NT2/D1 (cell line): ENCODE results near the gene CERS4.

Experiments
- SUZ12 ChIP-seq: IDR thresholded peaks from 2 replicates; pipeline ENCODE4 v1.6.1; 2011; ENCODE audit not compliant: insufficient read length, insufficient read depth; ENCODE audit errors: extremely low read depth
- YY1 ChIP-seq: IDR thresholded peaks from 2 replicates; pipeline ENCODE4 v1.6.1; 2011; ENCODE audit not compliant: insufficient read length, insufficient read depth
- ZNF274 ChIP-seq: IDR thresholded peaks from 2 replicates; pipeline ENCODE4 v1.6.1; 2011; ENCODE audit warnings: mild to moderate bottlenecking, low read depth, low read length

GRCh38 chr19:8269724-8270123, 60.6 kb downstream of the CERS4 start:
- no peak for TF ChIP-seq YY1
- TF ChIP-seq SUZ12: no peak
- no peak for TF ChIP-seq ZNF274
